NCI-H345 treated with DMSO at 0.1 percent for 48 hours (cell line): ENCODE measurements around the gene KCNK5.

ENCODE experiments used
- DNase-seq: peaks from one replicate; lab custom pipeline; 2025; ENCODE audit not compliant: unreplicated experiment; lab: John Stamatoyannopoulos, UW

The KCNK5 gene

DNA sequence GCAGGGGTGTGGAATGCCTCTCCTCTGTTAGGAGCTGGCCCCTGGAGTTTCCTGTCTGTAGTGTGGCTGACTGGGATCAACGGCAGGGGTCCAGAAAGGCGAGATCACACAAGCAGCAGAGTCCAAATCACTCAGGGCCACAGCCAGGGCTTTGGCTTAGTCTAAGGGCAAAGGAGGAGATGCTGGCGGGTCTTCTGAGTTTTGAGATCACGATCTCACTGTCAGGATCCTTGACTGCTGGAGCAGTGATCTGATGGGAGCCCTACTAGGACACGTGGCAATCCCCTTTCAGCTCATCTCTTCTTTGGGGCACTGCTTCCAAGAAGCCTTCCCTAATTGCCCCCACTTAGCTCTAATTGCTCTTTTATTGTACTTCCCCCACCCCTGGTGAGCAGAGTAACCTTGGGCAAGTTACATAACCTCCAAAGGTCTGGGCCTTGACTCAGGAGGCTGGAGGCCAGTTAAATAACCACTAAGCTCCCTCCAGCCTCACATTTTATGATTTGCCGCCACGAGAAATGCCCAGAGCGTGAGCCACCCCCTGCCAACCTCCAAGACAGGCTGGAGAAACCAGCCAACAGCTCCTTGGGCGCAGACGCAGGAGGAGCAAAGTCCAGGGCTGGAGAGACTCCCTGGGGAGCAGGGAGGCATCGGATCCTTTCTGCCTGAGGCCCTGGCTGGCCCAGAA lies 12.0 kb downstream of the KCNK5 start:
- no peak for DNase-seq

DNA sequence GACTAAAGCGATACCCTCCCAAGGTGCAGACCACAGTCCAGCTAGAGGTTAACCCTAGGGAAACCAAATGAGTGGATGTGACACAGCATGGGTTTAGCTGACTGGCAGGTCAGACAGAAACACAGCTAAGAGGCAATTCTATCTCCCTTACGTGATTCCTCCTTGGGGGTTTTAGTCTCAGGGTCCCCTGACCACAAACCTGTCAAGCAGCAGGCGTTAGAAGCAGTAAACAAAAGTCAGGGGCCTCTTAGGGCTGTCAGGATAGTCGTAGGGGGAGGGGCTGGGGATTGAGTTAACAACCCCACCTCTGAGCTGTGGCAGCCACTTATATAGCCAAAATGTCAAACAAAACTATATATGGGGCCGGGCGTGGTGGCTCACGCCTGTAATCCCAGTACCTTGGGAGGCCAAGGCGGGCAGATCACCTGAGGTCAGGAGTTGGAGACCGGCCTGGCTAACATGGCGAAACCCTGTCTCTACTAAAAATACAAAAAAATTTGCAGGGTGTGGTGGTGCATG lies 13.6 kb downstream of the KCNK5 start:
- DNase-seq = no peak

- DNase-seq = no peak
Observed at GRCh38 chr6:39214846-39215639, 14.2 kb downstream of the KCNK5 start.

DNA sequence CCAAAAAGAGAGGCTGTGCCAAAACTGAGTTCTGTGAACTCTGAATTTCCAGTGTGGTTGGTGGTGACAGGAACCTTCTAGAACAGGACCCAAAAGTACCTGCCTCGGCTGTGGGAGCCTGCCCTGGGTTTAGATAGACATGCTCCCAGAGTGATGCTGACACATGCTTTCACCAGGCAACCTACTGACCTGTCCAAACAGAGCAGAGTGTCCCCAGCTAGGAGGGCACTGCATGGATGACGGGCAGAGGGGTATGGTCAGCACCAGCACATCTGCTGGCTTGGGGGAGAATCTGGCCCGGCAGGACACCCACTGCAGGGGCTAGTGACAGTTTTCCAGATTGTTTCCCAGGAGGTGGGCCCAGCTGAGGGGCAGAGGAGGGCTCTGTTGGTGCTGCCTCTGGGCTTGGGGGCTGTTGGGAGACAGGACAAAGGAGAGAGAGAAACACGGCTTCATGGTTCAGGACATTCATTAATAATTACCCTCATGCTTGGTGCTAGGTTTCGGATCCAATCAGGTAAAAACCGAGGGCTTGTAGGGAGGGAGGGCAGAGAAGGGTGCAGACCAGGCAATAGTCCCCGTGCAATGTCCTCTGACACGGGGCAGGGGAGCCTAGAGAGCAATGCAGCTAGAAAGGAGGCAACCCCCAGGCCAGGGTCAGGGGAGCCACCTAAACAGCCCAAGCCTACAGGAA lies 15.0 kb downstream of the KCNK5 start:
- no peak for DNase-seq

- no peak for DNase-seq
Observed at GRCh38 chr6:39213195-39213920, 15.9 kb downstream of the KCNK5 start.

- no peak for DNase-seq
Observed at GRCh38 chr6:39211183-39211582, 18.1 kb downstream of the KCNK5 start.

DNA sequence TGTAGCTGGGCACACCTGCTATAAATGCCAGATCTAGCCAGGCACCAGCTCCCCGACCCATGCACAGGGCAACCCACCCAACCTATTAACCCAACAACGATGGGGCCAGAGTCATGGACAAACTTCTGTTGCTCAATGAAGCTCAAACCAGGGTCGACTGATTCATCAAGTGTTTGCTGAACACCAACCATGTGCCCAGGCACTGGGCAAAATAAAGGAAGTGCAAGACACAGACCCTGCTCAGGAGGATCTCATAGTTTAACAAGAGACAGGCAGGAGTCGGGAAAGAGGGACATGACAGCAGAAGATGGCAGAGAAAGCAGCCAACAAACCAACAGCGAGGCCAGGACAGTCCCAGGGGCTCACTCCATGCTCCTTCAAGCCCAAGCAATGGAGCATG lies 18.8 kb downstream of the KCNK5 start:
- DNase-seq = no peak

- DNase-seq = no peak
Observed at GRCh38 chr6:39209911-39210310, 19.4 kb downstream of the KCNK5 start.

DNA sequence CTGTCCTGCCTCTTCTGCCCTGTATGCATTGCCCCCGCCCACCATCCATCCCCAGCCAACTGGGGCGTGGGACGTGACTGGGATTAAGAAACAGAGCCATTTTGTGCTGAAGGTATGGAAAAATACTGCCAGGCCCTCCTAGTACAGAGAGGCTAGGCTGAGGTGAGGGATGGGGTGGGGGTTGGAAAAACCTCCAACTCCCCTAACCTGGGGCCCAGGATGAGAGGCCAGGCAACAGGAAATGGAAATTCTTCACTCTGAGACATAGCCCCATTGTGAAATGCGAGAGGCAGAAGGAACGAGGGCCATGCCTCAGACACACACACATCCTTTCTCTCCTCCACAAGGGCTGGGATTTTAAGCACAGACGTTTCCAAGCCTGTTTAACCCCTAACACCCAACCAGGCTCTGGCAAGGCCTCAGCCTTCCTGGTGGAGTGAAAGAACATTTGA lies 19.9 kb downstream of the KCNK5 start:
- no peak for DNase-seq

DNA sequence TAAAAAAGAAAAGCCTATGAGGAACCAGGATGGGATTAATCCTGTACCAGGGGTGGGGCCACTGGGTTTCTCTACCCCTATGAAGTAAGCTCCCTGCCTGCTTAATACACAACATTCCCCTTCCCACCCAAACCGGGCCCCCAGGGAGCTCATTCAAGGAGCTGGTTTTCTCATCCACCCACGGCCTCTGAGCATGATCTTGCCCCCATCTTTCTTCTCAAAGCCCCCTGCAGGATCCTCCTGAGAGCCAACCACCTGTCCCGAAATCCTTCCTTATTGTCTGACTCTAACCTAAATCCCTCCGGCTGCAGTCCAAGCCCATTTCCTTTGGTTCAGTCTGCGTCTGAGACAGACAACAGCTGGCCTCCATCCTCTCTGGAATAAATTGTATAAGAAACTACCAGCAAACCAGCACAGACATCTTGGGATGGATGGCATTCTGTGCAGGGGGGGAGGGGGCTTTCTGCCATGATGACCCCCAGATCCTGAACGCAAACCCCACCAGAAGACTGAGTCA lies 21.0 kb downstream of the KCNK5 start:
- DNase-seq = no peak

DNA sequence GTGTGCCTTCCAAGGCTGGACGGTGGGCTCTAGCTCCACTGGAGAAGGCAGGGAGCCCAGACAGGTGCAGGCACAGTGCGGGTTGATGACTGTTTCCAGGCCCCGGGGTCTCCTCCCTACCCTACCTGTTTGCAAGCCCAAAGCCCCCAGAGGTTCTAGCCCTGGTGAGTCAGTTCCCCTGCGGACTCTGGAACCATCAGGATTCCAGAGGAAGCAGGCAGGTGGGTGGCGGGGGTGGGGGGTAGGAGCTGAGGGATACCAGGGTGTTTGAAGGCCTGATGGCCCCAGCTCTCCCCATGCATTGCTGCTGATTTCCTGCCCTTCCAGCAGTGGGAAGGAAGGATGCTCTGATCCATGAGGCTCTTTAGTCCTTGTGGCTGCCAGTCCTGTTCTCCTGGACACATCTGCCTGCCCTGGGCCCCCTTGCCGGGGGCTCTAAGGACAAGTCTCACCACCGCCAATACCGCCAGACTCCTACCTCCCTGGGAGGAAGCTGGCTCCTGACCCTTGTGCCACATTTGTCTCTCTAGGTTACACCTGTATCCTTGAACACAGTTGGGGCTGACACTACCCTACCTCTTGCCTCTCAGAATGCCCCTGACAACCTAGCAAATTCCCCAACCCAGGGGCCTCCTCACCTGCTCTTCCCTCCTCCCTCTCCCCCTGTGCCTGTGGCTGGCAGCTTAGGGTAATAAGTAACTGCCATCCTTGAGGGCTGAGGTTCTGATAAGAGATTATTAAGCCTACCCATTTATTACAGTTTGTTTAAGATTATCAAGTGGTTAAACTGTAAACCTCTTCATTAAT lies 21.7 kb downstream of the KCNK5 start:
- no peak for DNase-seq

- DNase-seq = no peak
Observed at GRCh38 chr6:39206250-39206721, 23.0 kb downstream of the KCNK5 start.

- DNase-seq = no peak
Observed at GRCh38 chr6:39204646-39205244, 24.5 kb downstream of the KCNK5 start.

DNA sequence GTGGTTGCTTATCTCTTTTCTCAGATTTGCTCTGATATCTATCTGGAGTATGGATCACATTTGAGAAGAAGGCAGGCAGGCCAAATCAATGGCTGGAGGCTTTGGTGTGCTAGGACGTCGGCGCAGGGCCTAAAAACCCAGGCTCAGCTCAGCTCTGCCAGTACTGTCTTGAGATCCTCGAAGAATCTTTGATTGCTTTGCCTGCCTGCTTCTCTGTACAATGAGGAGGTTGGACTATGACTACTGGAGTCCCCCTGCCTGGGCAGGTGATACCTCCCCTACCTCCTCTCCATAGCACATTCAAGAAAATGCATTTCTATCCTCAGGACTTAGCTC lies 25.1 kb downstream of the KCNK5 start:
- DNase-seq = no peak

GRCh38 chr6:39203436-39204159 lies 25.7 kb downstream of the KCNK5 start:
- no peak for DNase-seq

GRCh38 chr6:39202166-39202565 lies 27.1 kb downstream of the KCNK5 start:
- DNase-seq = no peak

- no peak for DNase-seq
Observed at GRCh38 chr6:39200498-39201020, 28.7 kb downstream of the KCNK5 start.

- no peak for DNase-seq
Observed at GRCh38 chr6:39199976-39200375, 29.3 kb downstream of the KCNK5 start.
